Inferior parietal cortex (tissue), 1 donor: ENCODE data around the gene ZNF331.
A peak's percentile ranks its signal among the peaks of the same experiment; 100 is the strongest.
"Not testable (repeated sequence)": the region's sequence is repeated elsewhere in the genome, so short reads cannot be mapped to it uniquely, and the experiment has no call there.

Experiments
- DNase-seq: peaks from one replicate; pipeline ENCODE4 v3.0.0-alpha.2; 2016; ENCODE audit errors: extremely low spot score

The ZNF331 gene

GRCh38 chr19:53537521-53538377 lies at the start of gene ZNF331:
Gene ZNF331, plus strand, starts transcription at chr19:53538145. Its CDS starts 31,232 bp downstream, at chr19:53569377.
- peak; percentile 69 for DNase-seq

- no peak for DNase-seq
Measured at GRCh38 chr19:53492153-53492552, 45.8 kb upstream of the ZNF331 start.

GRCh38 chr19:53497311-53498023 lies 40.5 kb upstream of the ZNF331 start:
- DNase-seq: not testable (repeated sequence)

DNA sequence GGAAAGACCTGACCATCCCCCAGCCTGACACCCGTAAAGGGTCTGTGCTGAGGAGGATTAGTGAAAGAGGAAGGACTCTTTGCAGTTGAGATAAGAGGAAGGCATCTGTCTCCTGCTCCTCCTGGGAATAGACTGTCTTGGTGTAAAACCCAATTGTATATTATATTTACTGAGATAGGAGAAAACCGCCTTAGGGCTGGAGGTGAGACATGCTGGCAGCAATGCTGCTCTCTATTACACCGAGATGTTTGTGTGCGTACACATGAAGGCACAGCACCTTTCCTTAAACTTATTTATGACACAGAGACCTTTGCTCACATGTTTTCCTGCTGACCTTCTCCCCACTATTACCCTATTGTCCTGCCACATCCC lies 39.9 kb upstream of the ZNF331 start:
- DNase-seq: not testable (repeated sequence)

- peak; percentile 17 for DNase-seq
Measured at GRCh38 chr19:53503151-53503550, 34.8 kb upstream of the ZNF331 start.

- peak; percentile 20 for DNase-seq
Measured at GRCh38 chr19:53503671-53504364, 34.1 kb upstream of the ZNF331 start.

- peak; percentile 22 for DNase-seq
Measured at GRCh38 chr19:53504365-53504703, 33.6 kb upstream of the ZNF331 start.

- no peak for DNase-seq
Measured at GRCh38 chr19:53504885-53505284, 33.1 kb upstream of the ZNF331 start.

- DNase-seq: no peak
Measured at GRCh38 chr19:53506728-53507127, 31.2 kb upstream of the ZNF331 start.

- no peak for DNase-seq
Measured at GRCh38 chr19:53507523-53508442, 30.2 kb upstream of the ZNF331 start.

DNA sequence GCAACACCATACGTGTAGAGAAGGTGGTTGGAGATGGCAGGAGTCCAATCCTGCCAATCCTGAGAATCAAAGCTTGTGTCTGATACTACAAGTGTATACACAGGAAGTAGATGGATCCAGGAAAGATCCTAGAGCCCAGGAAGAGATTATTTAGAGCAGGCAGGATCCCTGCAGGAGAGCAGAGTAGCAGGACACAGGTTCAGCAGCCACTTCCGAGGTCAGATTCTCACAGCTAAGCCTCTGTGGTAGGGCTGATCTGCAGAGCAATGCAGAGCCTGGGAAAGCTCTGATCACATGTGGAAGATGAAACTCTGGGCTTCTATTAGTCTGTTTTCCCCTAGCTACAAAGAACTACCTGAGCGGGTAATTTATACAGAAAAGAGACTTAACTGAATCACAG lies 28.5 kb upstream of the ZNF331 start:
- no peak for DNase-seq

DNA sequence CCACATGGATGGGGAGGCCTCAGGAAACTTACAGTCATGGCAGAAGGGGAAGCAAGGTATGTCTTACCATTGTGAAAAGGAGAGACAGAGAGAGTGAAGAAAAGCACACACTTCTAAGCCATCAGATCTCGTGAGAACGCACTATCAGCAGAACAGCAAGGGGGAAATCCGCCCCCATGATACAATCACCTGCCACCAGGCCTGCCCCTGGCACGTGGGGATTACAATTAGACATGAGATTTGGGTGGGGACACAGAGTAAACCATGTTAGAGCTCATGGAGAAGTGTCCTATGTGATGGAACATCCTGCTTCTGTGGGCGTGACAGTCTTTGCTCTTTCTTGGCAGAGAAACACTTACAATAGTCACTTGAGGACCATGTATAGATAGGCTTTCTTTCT lies 28.1 kb upstream of the ZNF331 start:
- DNase-seq: no peak

GRCh38 chr19:53511357-53511756 lies 26.6 kb upstream of the ZNF331 start:
- no peak for DNase-seq

DNA sequence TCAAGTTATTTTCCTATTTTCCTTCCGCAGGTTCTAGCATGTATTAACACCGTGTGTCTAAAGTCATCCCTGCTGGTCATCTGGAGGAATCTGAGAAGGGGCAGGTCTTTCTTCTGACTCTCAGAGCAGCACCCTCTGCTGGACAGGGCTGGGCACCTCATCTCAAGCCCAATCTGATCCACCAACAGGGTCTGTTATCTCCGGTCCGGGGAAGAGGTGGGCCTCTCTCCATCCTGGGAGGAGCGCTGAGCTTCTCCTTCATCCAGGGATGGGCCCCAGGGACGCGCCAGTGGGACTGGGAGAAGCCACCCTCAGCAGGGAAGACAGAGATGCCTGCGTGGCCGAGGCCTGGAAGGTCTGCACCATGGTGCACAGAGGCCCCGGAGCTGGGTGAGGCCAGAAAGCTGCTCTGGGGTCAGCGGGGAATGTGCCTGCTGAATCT lies 26.0 kb upstream of the ZNF331 start:
- peak; percentile 40 for DNase-seq

GRCh38 chr19:53515047-53515446 lies 22.9 kb upstream of the ZNF331 start:
- not testable (repeated sequence) for DNase-seq

DNA sequence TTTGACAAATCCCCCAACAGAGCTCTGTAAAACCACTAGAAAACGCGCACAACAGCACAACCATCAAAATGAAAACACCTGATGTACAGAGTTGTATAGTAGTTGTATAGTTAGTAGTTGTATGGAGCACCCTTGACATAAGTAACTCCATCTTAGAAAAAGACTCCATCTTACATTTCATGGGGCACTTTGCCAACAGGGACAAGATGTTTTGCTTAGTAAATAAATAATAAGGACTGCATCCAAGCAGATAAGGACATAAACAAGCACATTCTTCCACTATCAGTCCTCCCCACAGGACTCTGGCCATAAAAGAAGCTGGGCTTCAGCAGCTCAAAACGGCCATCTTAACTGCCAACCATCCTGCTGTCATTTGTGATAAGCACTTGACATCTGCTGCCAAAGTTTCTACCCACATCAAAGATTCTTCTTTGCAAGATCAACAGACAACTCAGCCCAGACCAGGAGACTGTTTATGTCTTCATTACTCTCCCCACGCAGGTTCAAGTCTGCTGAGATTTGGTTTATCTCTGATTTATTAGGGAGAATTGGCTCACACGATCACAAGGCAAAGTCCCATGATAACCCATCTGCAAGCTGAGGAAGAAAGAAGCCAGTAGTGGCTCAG lies 20.7 kb upstream of the ZNF331 start:
- DNase-seq: no peak

DNA sequence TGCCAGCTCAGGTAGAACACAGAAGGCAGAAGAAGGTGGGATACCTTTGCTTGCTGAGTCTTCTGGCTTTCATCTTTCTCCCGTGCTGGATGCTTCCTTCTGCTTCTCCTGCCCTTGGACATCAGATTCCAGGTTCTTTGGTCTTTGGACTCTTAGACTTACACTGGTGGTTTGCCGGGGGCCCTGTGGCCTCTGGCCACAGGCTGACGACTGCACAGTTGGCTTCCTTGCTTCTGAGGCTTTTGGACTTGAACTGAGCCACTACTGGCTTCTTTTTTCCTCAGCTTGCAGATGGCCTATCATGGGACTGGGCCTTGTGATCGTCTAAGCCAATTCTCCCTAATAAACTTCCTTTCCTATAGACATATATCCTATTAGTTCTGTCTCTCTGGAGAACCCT lies 19.8 kb upstream of the ZNF331 start:
- no peak for DNase-seq

DNA sequence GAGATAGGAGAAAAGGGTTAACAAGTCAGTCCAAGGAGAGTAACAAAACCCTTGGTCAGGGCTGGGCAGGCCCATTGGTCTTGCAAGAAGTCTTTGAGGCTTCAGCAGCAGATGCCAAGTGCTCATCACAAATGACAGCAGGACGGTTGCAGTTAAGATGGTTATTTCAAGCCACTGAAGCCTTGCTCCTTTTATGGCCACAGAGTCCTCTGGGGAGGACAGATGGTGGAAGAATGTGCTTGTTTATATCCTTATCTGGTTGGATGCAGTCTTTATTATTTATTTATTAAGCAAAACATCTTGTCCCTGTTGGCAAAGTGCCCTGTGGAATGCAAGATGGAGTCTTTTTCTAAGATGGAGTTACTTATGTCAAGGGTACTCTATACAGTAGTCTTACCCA lies 19.2 kb upstream of the ZNF331 start:
- no peak for DNase-seq

DNA sequence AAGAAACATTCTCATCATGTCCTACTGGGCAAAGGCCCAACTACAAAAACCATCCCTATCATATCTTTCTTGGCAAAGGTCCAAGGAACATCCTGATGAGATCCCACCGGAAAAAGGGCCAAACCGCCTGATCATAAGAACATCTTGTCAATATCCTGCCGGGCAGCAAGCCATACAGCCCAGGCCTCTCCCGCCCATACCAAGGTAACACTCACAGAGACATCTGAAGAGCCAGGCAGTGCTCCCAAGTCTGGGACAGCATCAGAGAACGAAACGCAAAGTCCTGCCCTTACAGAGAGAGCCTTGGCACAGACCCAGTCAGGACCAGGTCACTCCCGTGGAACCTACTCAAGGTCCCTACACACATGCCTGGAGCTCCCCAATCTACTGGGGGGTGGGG lies 18.5 kb upstream of the ZNF331 start:
- DNase-seq: no peak

- DNase-seq: no peak
Measured at GRCh38 chr19:53520163-53520546, 17.8 kb upstream of the ZNF331 start.
